Right cardiac atrium (tissue), 5 donors: ENCODE measurements around the gene HNRNPA2B1. TPM values are rescaled to one million over a fixed set of nuclear protein-coding genes. Genes with fewer than 3 reads are reported as not detected.
"Not testable (repeated sequence)": the region's sequence is repeated elsewhere in the genome, so short reads cannot be mapped to it uniquely, and the experiment has no call there.

Source experiments
- ATAC-seq, 2 donors: fragments of 200-7000 bp; cut with Tn5 transposase; one replicate each; pipeline versions ENCODE4 v1.8.0 to v1.9.1; 2020; ENCODE audit warnings: moderate library complexity in 2 of 2, mild to moderate bottlenecking in 1 of 2
- DNase-seq, 3 donors: peaks; one replicate each; pipeline ENCODE4 v3.0.0-alpha.2; 2020
- H3K27ac ChIP-seq: one replicate; pipeline ENCODE4 v1.5.1; 2013; ENCODE audit warnings: mild to moderate bottlenecking, low read length, control low read depth, moderate library complexity
- H3K27me3 ChIP-seq: one replicate; pipeline ENCODE4 v1.6.1; 2013; ENCODE audit not compliant: control insufficient read depth, insufficient read depth
- H3K4me1 ChIP-seq: one replicate; pipeline ENCODE4 v1.6.1; 2013; ENCODE audit warnings: low read length; ENCODE audit not compliant: control insufficient read depth, insufficient read depth
- H3K4me3 ChIP-seq: one replicate; pipeline ENCODE4 v1.5.1; 2013; ENCODE audit warnings: low read length, control low read depth
- H3K9me3 ChIP-seq: one replicate; pipeline ENCODE4 v1.6.1; 2013; ENCODE audit warnings: low read length; ENCODE audit not compliant: control insufficient read depth
- WGBS: extraction: QIAGEN DNeasy Blood & Tissue Kit; methylation state at CpG from one replicate; pipeline ENCODE4 v1.1.7; 2013; 5-methylcytosine and 5-hydroxymethylcytosine counted together
- intact Hi-C, 4 donors: fragments of 100-400 bp; cut with DNase I; formaldehyde crosslinking; loops; one replicate each; pipeline versions ENCODE4 v1.11.0 to v1.14.0; 2022 to 2023
- polyA plus RNA-seq: library from polyadenylated mRNA; stranded (reverse); fragments of 200-250 nt; gene quantifications from one replicate; pipeline ENCODE4 v1.2.3, GENCODE V29; 2013
- total RNA-seq, 4 donors: library from RNA; stranded (reverse); fragmentation: NEBNext Ultra II Directional; extraction: Animal tissue kit (Norgen Biotek cat#: 25700); gene quantifications; one replicate each; pipeline ENCODE4 v1.2.1, GENCODE V29; 2021
- donor health status: healthy with polysubstance abuse.
- donor health status: DM: no; HTN: yes; CAD: no.
- donor health status: DM: no; HTN: no; CAD: no.
- donor health status: DM: no; HTN: yes; CAD: no; lungs with severe emphysema.
- donor health status: DM: yes; HTN: yes; CAD: no.

HNRNPA2B1 gene
- total and polyA plus RNA-seq, 5 donors, result 353 to 521 (median 376) TPM

- ATAC-seq, H3K4me3 ChIP-seq, H3K4me1 ChIP-seq, H3K9me3 ChIP-seq, H3K27ac ChIP-seq, H3K27me3 ChIP-seq, intact Hi-C loops, DNase-seq: not testable (repeated sequence)
- 94% methylated on average over 29 of the region's 29 CpGs for WGBS
These were observed 52.2 kb downstream of the HNRNPA2B1 start for GRCh38 chr7:26148307-26148700.

- H3K9me3 ChIP-seq, H3K4me1 ChIP-seq, ATAC-seq, H3K27ac ChIP-seq, intact Hi-C loops, H3K27me3 ChIP-seq, H3K4me3 ChIP-seq: not testable (repeated sequence)
- 96% methylated on average over 43 of the region's 43 CpGs for WGBS
- peak in 2 of 3 donors; percentile 46 to 58 for DNase-seq
These were observed 52.8 kb downstream of the HNRNPA2B1 start for GRCh38 chr7:26147646-26148306.

GRCh38 chr7:26147030-26147429 lies 53.5 kb downstream of the HNRNPA2B1 start:
- WGBS, result 100% methylated on average over 1 of the region's 1 CpG
- no peaks in the 10 kb centered on the region for H3K4me1 ChIP-seq
- H3K27me3 ChIP-seq, result no peaks in the 10 kb centered on the region
- no peak overlapping the region for H3K4me3 ChIP-seq
- DNase-seq (peak in 1 of 3 donors; percentile 63), ATAC-seq (peak; percentile 37 to 54)
- intact Hi-C loops, result no loop called here
- no peaks in the 10 kb centered on the region for H3K9me3 ChIP-seq
- no peak overlapping the region for H3K27ac ChIP-seq

- no peaks in the 10 kb centered on the region for H3K27me3 ChIP-seq
- H3K4me3 ChIP-seq, result no peak overlapping the region
- H3K9me3 ChIP-seq, result no peaks in the 10 kb centered on the region
- ATAC-seq, result no peak
- no peak overlapping the region for H3K27ac ChIP-seq
- WGBS, result 82% methylated on average over 4 of the region's 4 CpGs
- H3K4me1 ChIP-seq, result no peaks in the 10 kb centered on the region
- intact Hi-C loops, result no loop called here
- no peak for DNase-seq
These were observed 55.3 kb downstream of the HNRNPA2B1 start for GRCh38 chr7:26145238-26145637.

DNA sequence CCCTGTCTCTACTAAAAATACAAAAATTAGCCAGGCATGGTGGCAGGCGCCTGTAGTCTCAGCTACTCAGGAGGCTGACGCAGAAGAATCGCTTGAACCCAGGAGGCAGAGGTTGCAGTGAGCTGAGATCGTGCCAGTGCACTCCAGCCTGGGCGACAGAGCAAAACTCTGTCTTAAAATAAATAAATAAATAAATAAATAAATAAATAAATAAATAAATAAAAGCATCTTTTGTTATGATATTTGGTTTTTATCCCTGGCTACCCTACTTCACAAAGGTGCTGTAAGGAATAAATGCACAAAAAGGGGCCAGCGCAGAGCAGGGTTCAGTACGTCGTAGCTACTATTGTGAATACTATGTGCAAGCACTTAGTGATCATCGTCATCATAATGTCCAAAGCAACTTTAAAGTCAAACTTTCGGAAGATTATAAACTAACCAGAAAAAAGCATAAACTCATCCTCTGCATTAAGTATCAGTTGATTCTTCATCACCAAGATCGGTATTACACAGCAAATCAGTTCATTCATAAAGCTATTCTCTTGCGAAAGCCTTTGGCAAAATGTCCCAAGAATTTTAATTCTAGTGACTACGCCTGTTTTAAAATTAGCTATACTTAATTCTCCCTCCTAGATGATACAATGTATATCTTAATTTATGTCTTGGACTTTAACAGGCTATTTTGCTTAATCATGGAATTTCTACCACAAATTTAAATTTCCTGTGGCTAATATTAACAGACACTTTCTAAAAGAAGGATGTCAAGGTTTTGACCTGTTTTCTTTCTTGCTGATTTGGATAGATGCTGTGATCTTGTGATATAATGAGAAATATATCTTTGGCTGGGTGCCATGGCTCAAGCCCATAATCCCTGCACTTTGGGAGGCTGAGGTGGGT lies 56.1 kb downstream of the HNRNPA2B1 start:
- ATAC-seq (no peak), DNase-seq (no peak)
- Histone ChIP-seq H3K9me3 (no peaks in the 10 kb centered on the region), H3K27ac (no peak overlapping the region), H3K4me3 (no peak overlapping the region), H3K4me1 (no peaks in the 10 kb centered on the region), H3K27me3 (no peaks in the 10 kb centered on the region)
- WGBS, result 90% methylated on average over 13 of the region's 13 CpGs
- intact Hi-C loops, result no loop called here

DNA sequence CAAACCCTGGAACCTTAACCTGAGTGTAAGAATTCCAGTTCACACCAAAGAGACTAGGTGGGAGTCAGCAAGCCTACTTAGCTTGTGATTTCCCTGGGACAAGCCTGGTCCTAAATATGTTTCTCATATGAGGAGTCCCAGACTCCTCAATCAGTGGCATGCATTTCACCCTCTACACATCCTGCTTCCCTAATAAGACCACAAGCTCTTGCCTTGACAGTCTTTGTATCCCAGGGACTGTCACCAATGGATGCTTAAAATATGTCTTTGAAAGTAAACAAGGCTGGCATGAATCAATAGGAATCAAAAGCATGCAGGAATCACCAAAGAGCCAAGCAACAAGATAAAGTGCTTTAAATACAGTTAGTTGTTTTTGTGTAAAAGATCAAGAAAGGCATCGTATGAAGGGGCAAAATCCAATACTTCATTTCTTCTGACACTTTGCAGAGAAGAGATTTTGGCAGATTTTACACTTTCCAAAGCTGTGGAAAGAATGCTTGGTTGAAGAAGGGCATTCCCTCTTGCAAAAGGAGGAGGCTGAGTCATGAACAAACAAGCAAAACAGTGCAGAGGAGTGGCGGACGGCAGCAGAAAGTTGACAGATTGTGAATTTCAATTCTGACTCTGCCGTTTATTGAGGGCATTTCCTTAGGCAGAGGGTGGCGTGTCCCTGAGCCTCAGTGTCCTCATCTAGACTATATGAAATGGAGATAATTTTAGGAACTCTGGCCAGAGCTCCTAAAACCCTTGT lies 57.1 kb downstream of the HNRNPA2B1 start:
- Histone ChIP-seq H3K4me1 (no peaks in the 10 kb centered on the region), H3K4me3 (no peak overlapping the region), H3K27ac (no peak overlapping the region), H3K27me3 (no peaks in the 10 kb centered on the region), H3K9me3 (no peaks in the 10 kb centered on the region)
- intact Hi-C loops, result no loop called here
- 43% methylated on average over 5 of the region's 5 CpGs for WGBS
- DNase-seq, result no peak
- ATAC-seq, result no peak

GRCh38 chr7:26141077-26141476 lies 59.5 kb downstream of the HNRNPA2B1 start:
- Histone ChIP-seq H3K27ac (no peak overlapping the region), H3K4me3 (no peak overlapping the region), H3K4me1 (no peaks in the 10 kb centered on the region), H3K27me3 (no peaks in the 10 kb centered on the region), H3K9me3 (no peaks in the 10 kb centered on the region)
- no peak for ATAC-seq
- DNase-seq, result no peak
- intact Hi-C loops, result no loop called here
- WGBS, result 84% methylated on average over 2 of the region's 2 CpGs

- DNase-seq (no peak), ATAC-seq (no peak)
- Histone ChIP-seq H3K27ac (no peak overlapping the region), H3K9me3 (no peaks in the 10 kb centered on the region), H3K4me3 (no peak overlapping the region), H3K4me1 (no peaks in the 10 kb centered on the region), H3K27me3 (no peaks in the 10 kb centered on the region)
- intact Hi-C loops, result no loop called here
- WGBS, result 100% methylated on average over 1 of the region's 1 CpG
These were observed 60.2 kb downstream of the HNRNPA2B1 start for GRCh38 chr7:26140380-26140779.

Other genes with a start within 250 kb of the HNRNPA2B1 start
- gene NFE2L3, start 48.5 kb downstream of the HNRNPA2B1 start, total RNA-seq, result 1 to 10 TPM in 2 of 4 donors, under 1 TPM in 2; 0.32 to 1.3 (median 1.00) TPM
- 1.1 TPM for gene NFE2L3, start 48.5 kb downstream of the HNRNPA2B1 start, polyA plus RNA-seq
- gene CBX3, start 999 bp upstream of the HNRNPA2B1 start, total RNA-seq, result 10 to 100 TPM; 68.1 to 82.5 (median 72.2) TPM
- 61.2 TPM for gene CBX3, start 999 bp upstream of the HNRNPA2B1 start, polyA plus RNA-seq
- 1 to 10 TPM; 2.8 to 3.5 (median 2.9) TPM for gene SNX10, start 91.1 kb upstream of the HNRNPA2B1 start, total RNA-seq
- gene SNX10, start 91.1 kb upstream of the HNRNPA2B1 start, polyA plus RNA-seq, result 1.3 TPM